Lower lobe of right lung (tissue), 2 donors: ENCODE results near the gene NANOGP8. TPM values are rescaled to one million over a fixed set of nuclear protein-coding genes. Genes with fewer than 3 reads are reported as not detected.

Source experiments
- ATAC-seq, 2 donors: fragments of 200-7000 bp; cut with Tn5 transposase; one replicate each; pipeline ENCODE4 v1.9.1; 2020 to 2022; ENCODE audit warnings: mild to moderate bottlenecking in 2 of 2, moderate library complexity in 2 of 2
- DNase-seq: peaks from one replicate; pipeline ENCODE4 v3.0.0-alpha.2; 2020
- H3K27ac ChIP-seq: fragments of 200-600 bp; one replicate; pipeline ENCODE4 v1.8.0; 2022
- H3K27me3 ChIP-seq: fragments of 200-600 bp; one replicate; pipeline ENCODE4 v1.8.0; 2022; ENCODE audit warnings: low read depth
- H3K36me3 ChIP-seq: fragments of 200-600 bp; one replicate; pipeline ENCODE4 v1.8.0; 2022; ENCODE audit warnings: mild to moderate bottlenecking
- H3K4me1 ChIP-seq: fragments of 200-600 bp; one replicate; pipeline ENCODE4 v1.8.0; 2022
- H3K4me3 ChIP-seq: fragments of 200-600 bp; one replicate; pipeline ENCODE4 v1.8.0; 2022; ENCODE audit warnings: mild to moderate bottlenecking
- H3K9me3 ChIP-seq: fragments of 200-600 bp; one replicate; pipeline ENCODE4 v1.8.0; 2022
- CTCF ChIP-seq: fragments of 200-600 bp; IDR thresholded peaks from one replicate; pipeline ENCODE4 v1.8.0; 2022; ENCODE audit warnings: antibody characterized with exemption, mild to moderate bottlenecking
- intact Hi-C: fragments of 100-400 bp; cut with DNase I; formaldehyde crosslinking; loops from one replicate; pipeline ENCODE4 v1.11.0; 2022
- total RNA-seq: library from RNA; stranded (reverse); fragmentation: NEBNext Ultra II Directional; extraction: Animal tissue kit (Norgen Biotek cat#: 25700); gene quantifications from one replicate; pipeline ENCODE4 v1.2.1, GENCODE V29; 2021
- donor health status: DM: no; HTN: yes; CAD: no; lungs with severe emphysema.

The NANOGP8 gene
- total RNA-seq, 1 donor from 2014 or later, result 0.59 TPM

- H3K4me1 ChIP-seq, result no peaks in the 10 kb centered on the region
- no peaks in the 10 kb centered on the region for H3K36me3 ChIP-seq
- DNase-seq (no peak), ATAC-seq (no peak)
- no peak overlapping the region for H3K4me3 ChIP-seq
- H3K27ac ChIP-seq, result no peak overlapping the region
- no peaks in the 10 kb centered on the region for H3K27me3 ChIP-seq
- intact Hi-C loops, result no loop called here
- no peaks in the 10 kb centered on the region for H3K9me3 ChIP-seq
- TF ChIP-seq CTCF, result no peak
Observed at GRCh38 chr15:35115155-35115725, 30.1 kb upstream of the NANOGP8 start.

GRCh38 chr15:35112346-35112745 lies 27.3 kb upstream of the NANOGP8 start:
- Histone ChIP-seq H3K4me3 (no peak overlapping the region), H3K27me3 (no peaks in the 10 kb centered on the region), H3K4me1 (no peaks in the 10 kb centered on the region), H3K36me3 (no peaks in the 10 kb centered on the region), H3K9me3 (no peaks in the 10 kb centered on the region), H3K27ac (no peak overlapping the region)
- no peak for DNase-seq
- intact Hi-C loops, result no loop called here
- ATAC-seq, result no peak
- no peak for TF ChIP-seq CTCF

GRCh38 chr15:35111861-35112260 lies 26.8 kb upstream of the NANOGP8 start:
- intact Hi-C loops, result no loop called here

GRCh38 chr15:35108453-35108852 lies 23.4 kb upstream of the NANOGP8 start:
- Histone ChIP-seq H3K27me3 (no peaks in the 10 kb centered on the region), H3K36me3 (no peaks in the 10 kb centered on the region), H3K27ac (no peak overlapping the region), H3K9me3 (no peaks in the 10 kb centered on the region), H3K4me1 (no peaks in the 10 kb centered on the region), H3K4me3 (no peak overlapping the region)
- no peak for TF ChIP-seq CTCF
- intact Hi-C loops, result no loop called here
- ATAC-seq (no peak), DNase-seq (no peak)

More at GRCh38 chr15:35111861-35112260, 26.8 kb upstream of the NANOGP8 start:
- ATAC-seq (no peak), DNase-seq (no peak)
- Histone ChIP-seq H3K9me3 (no peaks in the 10 kb centered on the region), H3K36me3 (no peaks in the 10 kb centered on the region), H3K4me1 (no peaks in the 10 kb centered on the region), H3K27me3 (no peaks in the 10 kb centered on the region), H3K27ac (no peak overlapping the region), H3K4me3 (no peak overlapping the region)
- no peak for TF ChIP-seq CTCF

- H3K27me3 ChIP-seq, result no peaks in the 10 kb centered on the region
- intact Hi-C loops, result no loop called here
- no peak for TF ChIP-seq CTCF
- H3K9me3 ChIP-seq, result no peaks in the 10 kb centered on the region
- H3K4me1 ChIP-seq, result no peaks in the 10 kb centered on the region
- no peak overlapping the region for H3K27ac ChIP-seq
- no peak overlapping the region for H3K4me3 ChIP-seq
- ATAC-seq (no peak), DNase-seq (no peak)
- H3K36me3 ChIP-seq, result no peaks in the 10 kb centered on the region
Observed at GRCh38 chr15:35107561-35107960, 22.5 kb upstream of the NANOGP8 start.
